Measurements from ENCODE around the gene GPR149.

Gene GPR149

DNA sequence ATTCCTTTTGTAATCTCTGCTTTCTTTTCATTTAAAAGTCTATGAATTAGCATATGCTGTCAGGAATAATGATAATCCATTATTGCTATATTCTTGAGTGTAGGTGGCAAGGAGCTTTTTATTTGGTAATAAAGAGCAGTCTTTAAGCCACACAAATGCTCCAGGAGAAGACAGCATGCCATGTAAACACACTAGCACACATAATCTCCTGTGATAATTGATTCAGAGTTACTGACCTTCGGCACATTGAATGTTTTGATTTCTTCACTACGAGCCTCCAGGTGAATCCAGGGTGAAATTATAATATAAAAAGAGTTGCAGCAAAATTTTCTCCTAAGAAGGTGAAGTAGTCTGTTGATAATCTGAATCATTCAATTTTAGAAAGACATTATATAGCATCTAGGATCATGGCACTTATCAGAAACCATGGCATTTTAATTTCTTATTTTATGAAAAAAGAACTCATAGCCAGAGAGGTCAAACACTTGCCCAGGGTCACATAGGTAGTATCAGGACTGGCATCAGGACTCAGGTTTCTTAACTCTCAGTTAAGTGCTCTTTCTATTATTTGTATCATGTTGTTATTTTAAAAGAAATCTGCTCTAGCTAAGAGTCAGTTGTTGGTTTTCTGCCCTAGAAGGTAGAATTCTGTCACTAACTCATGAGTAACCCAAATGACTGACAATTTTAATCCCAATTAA is 84.4 kb downstream of the GPR149 start:
- DNase-seq (ENCODE audit: extremely low read depth in 1 of 2, low read depth in 1 of 2) = no peak

DNA sequence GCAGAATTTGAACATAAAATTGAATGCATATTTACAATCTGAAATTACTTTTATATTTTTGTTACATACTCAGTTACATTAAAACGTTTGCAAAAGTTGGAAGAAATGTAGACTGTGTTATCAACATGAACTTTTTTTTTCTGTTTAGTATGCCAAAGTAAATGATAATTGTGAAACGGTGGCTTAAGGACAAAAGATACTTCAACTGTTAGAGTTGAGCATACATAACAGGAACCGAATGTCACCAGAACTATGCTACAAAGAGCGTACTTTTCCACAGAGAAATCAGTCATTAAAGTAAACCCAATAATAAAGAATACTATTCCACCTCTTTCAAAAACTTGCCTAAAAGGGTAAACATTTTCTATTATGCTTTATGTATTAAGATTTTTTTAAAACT is 91.4 kb downstream of the GPR149 start:
- no peak for DNase-seq (ENCODE audit: extremely low read depth in 1 of 2, low read depth in 1 of 2)

- no peak for DNase-seq (ENCODE audit: extremely low read depth in 1 of 2, low read depth in 1 of 2)
These were observed 92.0 kb downstream of the GPR149 start for GRCh38 chr3:154338008-154338407.

GRCh38 chr3:154334973-154335420 is 95.0 kb downstream of the GPR149 start:
- DNase-seq (ENCODE audit: extremely low read depth in 1 of 2, low read depth in 1 of 2) = no peak

DNA sequence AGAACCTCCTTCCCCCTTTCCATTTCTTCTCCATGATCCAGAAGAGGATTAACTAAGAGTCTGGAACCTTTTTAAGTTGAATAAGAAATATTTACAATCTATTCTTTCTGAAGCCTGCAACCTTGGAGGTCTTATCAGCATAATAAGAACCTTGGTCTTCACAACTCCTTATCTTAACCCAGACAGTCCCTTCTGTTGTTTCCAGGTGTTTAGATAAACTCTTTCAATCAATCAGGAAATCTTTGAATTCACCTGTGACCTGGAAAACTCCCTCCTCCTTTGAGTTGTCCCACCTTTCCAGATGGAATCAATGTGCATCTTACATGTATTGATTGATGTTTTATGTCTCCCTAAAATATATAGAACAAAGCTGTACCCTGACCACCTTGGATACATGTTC is 102.1 kb downstream of the GPR149 start:
- no peak for DNase-seq (ENCODE audit: extremely low read depth in 1 of 2, low read depth in 1 of 2)

- DNase-seq (ENCODE audit: extremely low read depth in 1 of 2, low read depth in 1 of 2) = no peak
These were observed 105.1 kb downstream of the GPR149 start for GRCh38 chr3:154324919-154325318.

DNA sequence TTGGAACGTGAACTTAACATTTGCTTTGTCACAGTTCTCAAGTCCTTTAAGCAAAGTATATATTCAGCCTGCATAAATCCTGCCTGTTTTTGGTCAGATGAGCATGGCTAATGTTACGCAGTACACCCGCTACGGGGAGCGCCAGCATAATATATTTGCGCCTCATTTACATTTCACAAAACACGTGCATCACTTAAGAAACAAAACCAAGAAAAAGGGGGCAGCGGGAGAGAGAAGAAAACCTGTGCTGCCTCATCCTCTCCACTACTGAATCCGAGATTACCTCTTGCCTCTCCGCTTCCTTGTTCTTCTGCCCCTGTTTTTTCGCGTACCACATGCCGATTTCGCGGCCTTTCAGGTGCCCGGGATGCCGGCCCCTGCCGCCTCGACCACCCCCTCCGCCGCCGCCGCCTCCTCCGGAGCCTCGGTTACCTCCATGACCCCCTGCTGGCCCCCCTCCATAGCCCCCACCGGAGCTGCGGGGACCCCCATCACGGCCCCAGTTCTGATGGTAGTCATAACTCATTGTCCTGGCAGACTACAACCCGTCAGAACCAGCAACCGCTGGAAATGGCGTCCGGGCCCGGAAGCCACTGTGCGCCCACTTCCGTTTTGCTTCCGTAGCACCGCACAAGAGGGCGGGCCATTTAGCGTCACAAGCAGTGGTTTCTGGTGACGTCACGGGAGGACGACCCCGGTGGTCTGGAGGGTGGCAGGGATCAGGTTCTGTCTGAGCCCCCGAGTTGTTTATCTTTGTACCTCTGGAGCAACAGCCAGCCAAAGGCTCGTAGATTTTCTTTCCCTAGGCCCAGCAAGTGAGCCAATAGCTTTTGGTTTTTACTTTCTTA is 105.9 kb downstream of the GPR149 start, which contains the start of gene DHX36:
TSS of gene DHX36 (minus strand) at position 597 of the 848 bp plus-strand sequence. CDS start at position 526, 71 bp downstream.
- DNase-seq (ENCODE audit: extremely low read depth in 1 of 2, low read depth in 1 of 2) = peak; percentile 83 to 85

GRCh38 chr3:154316974-154317767 is 112.8 kb downstream of the GPR149 start:
- no peak for DNase-seq (ENCODE audit: extremely low read depth in 1 of 2, low read depth in 1 of 2)

GRCh38 chr3:154314152-154314551 is 115.8 kb downstream of the GPR149 start:
- DNase-seq (ENCODE audit: extremely low read depth in 1 of 2, low read depth in 1 of 2) = no peak

- DNase-seq (ENCODE audit: extremely low read depth in 1 of 2, low read depth in 1 of 2) = no peak
These were observed 119.2 kb downstream of the GPR149 start for GRCh38 chr3:154310840-154311239.

GRCh38 chr3:154307363-154307762 is 122.6 kb downstream of the GPR149 start:
- no peak for DNase-seq (ENCODE audit: extremely low read depth in 1 of 2, low read depth in 1 of 2)

- no peak for DNase-seq (ENCODE audit: extremely low read depth in 1 of 2, low read depth in 1 of 2)
These were observed 125.1 kb downstream of the GPR149 start for GRCh38 chr3:154304936-154305335.

GRCh38 chr3:154304116-154304786 is 125.7 kb downstream of the GPR149 start:
- no peak for DNase-seq (ENCODE audit: extremely low read depth in 1 of 2, low read depth in 1 of 2)

DNA sequence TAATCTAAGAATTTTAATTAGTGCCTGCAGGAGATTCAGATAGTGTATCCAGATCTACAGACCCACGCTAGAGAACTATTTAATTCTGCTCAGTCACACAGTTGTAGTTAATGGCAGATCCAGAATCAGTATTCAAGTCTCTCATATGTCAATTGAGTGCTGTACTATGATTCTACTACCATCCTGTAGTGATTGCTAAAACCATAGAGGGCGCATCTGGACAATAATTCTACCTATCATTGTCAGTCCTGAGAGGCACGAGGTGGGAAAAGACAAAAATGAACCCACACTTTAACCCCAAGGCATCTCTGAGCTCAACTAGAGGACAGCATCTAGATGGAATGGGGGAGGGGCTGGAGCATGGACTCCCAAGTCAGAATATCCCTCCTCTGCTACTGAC is 128.4 kb downstream of the GPR149 start:
- DNase-seq (ENCODE audit: extremely low read depth in 1 of 2, low read depth in 1 of 2) = no peak

DNA sequence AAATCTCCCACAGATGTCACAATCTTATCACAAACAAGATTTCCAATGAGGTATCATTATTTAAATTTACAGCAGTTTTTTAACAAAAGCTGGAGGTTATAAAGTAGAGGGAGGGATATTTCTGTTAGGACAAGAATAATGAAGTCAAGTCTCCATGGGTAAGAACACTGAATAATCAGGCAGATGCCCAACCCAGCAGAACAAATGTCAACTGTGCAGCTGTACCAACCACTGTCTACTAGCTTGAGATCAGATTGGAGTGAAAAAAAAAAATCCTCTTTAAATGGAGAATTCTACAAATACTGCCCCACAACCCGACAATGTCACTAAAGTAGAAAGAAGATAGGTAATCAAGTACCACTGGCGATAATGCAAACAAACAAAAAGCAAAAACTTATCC is 136.0 kb downstream of the GPR149 start:
- DNase-seq (ENCODE audit: extremely low read depth in 1 of 2, low read depth in 1 of 2) = no peak

- DNase-seq (ENCODE audit: extremely low read depth in 1 of 2, low read depth in 1 of 2) = no peak
These were observed 139.8 kb downstream of the GPR149 start for GRCh38 chr3:154290187-154290586.
